PC-9 (cell line): ENCODE results near the gene STAB1. TPM values are rescaled to one million over a fixed set of nuclear protein-coding genes. Genes with fewer than 3 reads are reported as not detected.

Experiments used
- BruUV-seq: library from RNA; stranded (reverse); fragments of 400-500 nt; replicated peaks from 2 replicates; lab custom pipeline; 2021; lab: Mats Ljungman, UMichigan
- CTCF ChIA-PET: fragments of 300-600 bp; sonication (Branson Sonifier 250); formaldehyde crosslinking; loops from one replicate; lab custom pipeline; 2022; ENCODE audit warnings: antibody characterized with exemption; lab: Charles Lee
- POLR2A ChIA-PET: fragments of 300-600 bp; sonication (Branson Sonifier 250); formaldehyde crosslinking; loops from one replicate; lab custom pipeline; 2022; ENCODE audit warnings: antibody characterized with exemption; ENCODE audit not compliant: unreplicated experiment; lab: Charles Lee
- DNase-seq, 2 experiments: peaks; one replicate each; pipeline versions ENCODE4 v3.0.0 to v3.0.0-alpha.2; 2015 to 2022; ENCODE audit warnings: mixed read lengths in 1 of 2
- H2AFZ ChIP-seq: fragments of 200-600 bp; sonication (generic); 2 replicates; pipeline ENCODE4 v1.8.1; 2017; ENCODE audit warnings: antibody characterized with exemption
- H3F3A ChIP-seq: fragments of 200-600 bp; sonication (generic); 2 replicates; pipeline ENCODE4 v1.8.1; 2017; ENCODE audit warnings: antibody characterized with exemption, mild to moderate bottlenecking, low read depth; ENCODE audit not compliant: insufficient read depth
- H3K27ac ChIP-seq: fragments of 200-600 bp; sonication (generic); 2 replicates; pipeline ENCODE4 v1.6.1; 2016; ENCODE audit warnings: mixed run types
- H3K27me3 ChIP-seq: fragments of 200-600 bp; sonication (generic); 2 replicates; pipeline ENCODE4 v1.6.1; 2016; ENCODE audit warnings: low read depth, mixed run types; ENCODE audit not compliant: insufficient read depth
- H3K36me3 ChIP-seq: fragments of 200-600 bp; sonication (generic); 2 replicates; pipeline ENCODE4 v1.6.1; 2016; ENCODE audit warnings: low read depth, mixed run types
- H3K4me1 ChIP-seq: fragments of 200-600 bp; sonication (generic); replicated peaks from 2 replicates; pipeline ENCODE4 v1.6.1; 2016; ENCODE audit warnings: mixed run types; ENCODE audit not compliant: insufficient read depth
- H3K4me2 ChIP-seq: fragments of 200-600 bp; sonication (generic); 2 replicates; pipeline ENCODE4 v1.6.1; 2017; ENCODE audit warnings: mixed run types
- H3K4me3 ChIP-seq: fragments of 200-600 bp; sonication (generic); 2 replicates; pipeline ENCODE4 v1.6.1; 2016; ENCODE audit warnings: mixed run types
- H3K79me2 ChIP-seq: fragments of 200-600 bp; sonication (generic); 2 replicates; pipeline ENCODE4 v1.6.1; 2017; ENCODE audit warnings: low read depth, mixed run types
- H3K9me2 ChIP-seq: fragments of 200-600 bp; sonication (generic); 2 replicates; pipeline ENCODE4 v1.8.1; 2017; ENCODE audit warnings: mild to moderate bottlenecking; ENCODE audit not compliant: insufficient read depth
- H3K9me3 ChIP-seq: fragments of 200-600 bp; sonication (generic); 2 replicates; pipeline ENCODE4 v1.8.1; 2016; ENCODE audit warnings: low read depth; ENCODE audit not compliant: insufficient read depth
- H4K20me1 ChIP-seq: fragments of 200-600 bp; sonication (generic); 2 replicates; pipeline ENCODE4 v1.8.1; 2017; ENCODE audit not compliant: insufficient read depth
- CTCF ChIP-seq: fragments of 200-600 bp; sonication (generic); conservative IDR thresholded peaks from 2 replicates; pipeline ENCODE4 v1.6.1; 2017; ENCODE audit warnings: mixed run types, antibody characterized with exemption, mild to moderate bottlenecking, moderate library complexity
- EZH2 ChIP-seq: fragments of 200-600 bp; sonication (generic); IDR thresholded peaks from 2 replicates; pipeline ENCODE4 v1.8.0; 2017; ENCODE audit warnings: antibody characterized with exemption, low read depth
- intact Hi-C: fragments of 100-400 bp; cut with micrococcal nuclease; formaldehyde crosslinking; loops from one replicate; pipeline ENCODE4 v1.10.0; 2022; ENCODE audit not compliant: unreplicated experiment
- total RNA-seq: library from RNA; stranded (reverse); gene quantifications from 2 replicates; pipeline ENCODE4 v1.2.3, GENCODE V29; 2021

Gene STAB1
- total RNA-seq, 1 experiment from 2014 or later = 0.04 TPM

- peak within 1 kb of the TSS; percentile 71 for H3K27ac ChIP-seq
- H4K20me1 ChIP-seq = peaks cover 5% of the 10 kb centered on the region; the same call in 1 of the 2 replicates
- peak within 1 kb of the TSS; percentile 99 for H3K4me3 ChIP-seq
- ChIA-PET CTCF (no interaction called here), POLR2A (interaction anchor here (0.5 to 1.0 kb wide), 15 partner anchors 10 to 320 kb away, joined by 3 to 30 read pairs (median 7); partner anchors contain the start of gene TNNC1)
- BruUV-seq = no TSS peak
- peak within 1 kb of the TSS; percentile 89 for H2AFZ ChIP-seq
- no peaks in the 10 kb centered on the region for H3K36me3 ChIP-seq
- intact Hi-C loops = no loop called here
- DNase-seq = peak; percentile 94 to 98
- H3K27me3 ChIP-seq = no peaks in the 10 kb centered on the region
- peak within 1 kb of the TSS; percentile 100 for H3K4me2 ChIP-seq
- H3K9me3 ChIP-seq = no peaks in the 10 kb centered on the region
- H3K79me2 ChIP-seq = peaks cover 43% of the 10 kb centered on the region
- TF ChIP-seq CTCF (no peak), EZH2 (no peak)
- H3K9me2 ChIP-seq = no peaks in the 10 kb centered on the region
- H3K4me1 ChIP-seq = peaks cover 28% of the 10 kb centered on the region
- peaks cover 22% of the 10 kb centered on the region; the same call in 1 of the 2 replicates for H3F3A ChIP-seq
Measured at GRCh38 chr3:52536369-52537164, 41.4 kb downstream of the STAB1 start, which contains the start of gene UQCC5. UQCC5 (plus strand) TSS chr3:52536605; CDS start chr3:52536756, 151 bp downstream.

GRCh38 chr3:52537165-52537620 is 42.1 kb downstream of the STAB1 start:
- Histone ChIP-seq H3K27me3 (no peaks in the 10 kb centered on the region), H2AFZ (peak overlapping the region; percentile 89), H3K4me3 (peak overlapping the region; percentile 99), H3K27ac (peak overlapping the region; percentile 71), H3K9me2 (no peaks in the 10 kb centered on the region), H3K9me3 (no peaks in the 10 kb centered on the region), H3K4me2 (peak overlapping the region; percentile 100), H3F3A (peaks cover 22% of the 10 kb centered on the region; the same call in 1 of the 2 replicates), H3K36me3 (no peaks in the 10 kb centered on the region), H3K79me2 (peaks cover 38% of the 10 kb centered on the region), H4K20me1 (peaks cover 5% of the 10 kb centered on the region; the same call in 1 of the 2 replicates), H3K4me1 (peaks cover 26% of the 10 kb centered on the region)
- TF ChIP-seq EZH2 (no peak), CTCF (no peak)
- ChIA-PET CTCF (no interaction called here), POLR2A (no interaction called here)
- no peak for DNase-seq
- intact Hi-C loops = no loop called here
- BruUV-seq = TSS peak; percentile 75

GRCh38 chr3:52537726-52538421 is 42.7 kb downstream of the STAB1 start:
- BruUV-seq = no TSS peak
- intact Hi-C loops = no loop called here

More at GRCh38 chr3:52537726-52538421, 42.7 kb downstream of the STAB1 start:
- DNase-seq = no peak
- Histone ChIP-seq H3K4me1 (peaks cover 21% of the 10 kb centered on the region), H3K27me3 (no peaks in the 10 kb centered on the region), H4K20me1 (peaks cover 5% of the 10 kb centered on the region; the same call in 1 of the 2 replicates), H3K79me2 (peaks cover 33% of the 10 kb centered on the region), H3K27ac (no peak overlapping the region), H3F3A (peaks cover 22% of the 10 kb centered on the region; the same call in 1 of the 2 replicates), H3K36me3 (no peaks in the 10 kb centered on the region), H3K9me3 (no peaks in the 10 kb centered on the region), H3K4me2 (peak overlapping the region; percentile 100), H2AFZ (no peak overlapping the region), H3K9me2 (no peaks in the 10 kb centered on the region), H3K4me3 (peak overlapping the region; percentile 99)
- ChIA-PET POLR2A (no interaction called here), CTCF (no interaction called here)
- TF ChIP-seq EZH2 (no peak), CTCF (no peak)
